ENCODE data around the gene ATF6.

The ATF6 gene

DNA sequence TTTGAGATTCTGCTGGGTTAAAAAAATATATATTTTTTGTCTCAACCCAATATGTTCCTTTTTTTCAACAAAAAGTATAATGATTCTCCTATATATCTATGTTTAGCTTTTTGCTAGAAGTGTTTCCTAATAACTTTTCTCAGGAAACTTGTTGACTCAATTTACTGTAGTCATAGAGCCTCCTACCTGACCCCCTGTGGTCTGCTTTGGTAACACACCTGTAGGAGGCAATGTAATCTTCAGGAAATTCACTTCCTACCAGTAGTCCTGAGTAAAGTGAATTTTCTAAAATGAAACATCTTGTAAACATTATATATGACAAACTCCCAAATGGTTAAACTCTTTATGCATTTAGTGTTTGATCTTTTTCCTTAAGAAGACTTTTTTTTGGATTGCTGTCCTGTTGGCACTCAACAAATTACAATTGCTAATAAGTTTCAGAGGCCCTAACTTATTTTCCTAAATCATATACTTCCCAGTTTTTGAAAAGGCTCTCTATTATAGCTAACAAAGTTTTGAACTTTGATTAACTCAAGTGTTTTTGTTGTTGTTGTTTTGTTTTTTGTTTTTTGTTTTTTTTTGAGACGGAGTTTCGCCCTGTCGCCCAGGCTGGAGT, 139.3 kb downstream of the ATF6 start:
- DNase-seq, result peak; percentile 24

DNA sequence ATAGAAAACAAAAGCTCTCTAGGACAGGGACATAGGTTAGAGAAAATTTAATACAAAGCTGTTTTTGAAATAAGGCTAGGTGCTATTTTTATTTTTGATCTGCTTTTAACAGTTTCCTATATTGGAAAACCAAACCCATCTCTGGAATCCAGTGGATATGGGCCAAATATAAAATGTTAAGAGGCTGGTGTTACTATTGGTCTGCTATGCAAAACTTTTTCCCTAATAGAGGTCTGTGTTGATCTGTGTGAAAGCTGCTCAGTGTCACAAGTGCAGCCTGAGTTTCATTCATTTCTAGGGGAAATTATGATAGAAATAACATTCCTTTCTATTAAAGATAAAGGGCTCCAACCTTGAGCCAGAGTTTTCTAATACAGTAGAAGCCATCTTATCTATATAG, 141.1 kb downstream of the ATF6 start:
- no peak for DNase-seq

GRCh38 chr1:161908264-161908663, 142.1 kb downstream of the ATF6 start:
- DNase-seq, result no peak

DNA sequence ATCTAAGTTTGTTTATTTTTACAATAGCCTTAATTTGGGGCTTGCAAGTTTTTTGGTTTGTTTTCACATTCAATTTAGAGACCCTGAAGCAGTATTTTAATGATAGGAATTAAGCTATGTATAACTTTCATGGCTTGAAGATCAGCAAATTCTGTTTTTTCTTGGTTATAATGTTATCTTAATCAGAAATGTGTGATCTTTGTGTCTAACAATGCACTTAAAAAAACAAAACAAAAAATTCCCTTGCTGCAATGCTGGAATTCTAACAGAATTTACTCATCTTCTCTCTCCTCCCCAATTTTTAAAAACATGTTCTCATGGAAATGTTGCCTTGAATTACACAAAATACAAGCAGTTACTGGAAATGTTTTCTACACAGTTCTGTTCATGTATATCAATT, 144.5 kb downstream of the ATF6 start:
- DNase-seq, result no peak

GRCh38 chr1:161913482-161914140, 147.5 kb downstream of the ATF6 start:
- DNase-seq, result no peak

GRCh38 chr1:161914595-161914994, 148.5 kb downstream of the ATF6 start:
- no peak for DNase-seq

- no peak for DNase-seq
Measured at GRCh38 chr1:161915051-161915503, 149.0 kb downstream of the ATF6 start.

DNA sequence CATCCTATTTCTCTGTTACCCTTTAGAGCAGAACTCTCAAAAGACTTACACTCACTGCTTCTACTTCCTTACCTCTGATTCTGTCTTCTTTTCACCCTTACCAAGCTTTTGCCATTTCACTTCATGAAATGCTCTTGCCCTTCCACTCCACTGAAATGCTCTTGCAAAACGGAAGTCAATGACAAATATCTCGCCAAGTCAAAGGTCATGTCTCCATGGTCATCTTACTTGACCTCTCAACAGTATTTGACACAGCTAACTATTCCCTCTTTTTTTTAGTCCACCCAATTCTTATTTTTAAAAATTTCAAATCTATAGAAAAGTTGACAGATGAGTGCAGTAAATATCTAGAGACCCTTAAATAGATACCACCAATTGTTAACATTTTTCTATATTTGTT, 149.9 kb downstream of the ATF6 start:
- DNase-seq, result no peak

DNA sequence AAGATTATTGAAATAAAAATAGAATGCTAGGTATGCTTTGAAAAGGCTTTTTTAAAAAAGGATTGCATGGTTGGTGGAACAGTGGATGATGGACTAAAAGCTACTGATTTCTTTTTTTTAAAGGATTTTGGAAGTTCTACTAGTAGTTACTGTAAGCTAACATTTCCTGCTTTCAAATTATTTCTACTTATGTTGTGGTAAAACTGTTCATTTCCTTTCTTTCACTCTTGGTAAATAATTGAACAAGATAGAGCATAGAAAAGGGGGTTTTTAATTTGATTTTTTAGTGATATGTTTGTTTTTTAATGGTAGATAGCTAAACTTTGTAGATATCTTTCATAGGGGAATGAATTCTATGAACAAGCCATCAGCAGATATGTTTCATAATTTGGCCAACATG, 153.1 kb downstream of the ATF6 start:
- no peak for DNase-seq

GRCh38 chr1:161921491-161921890, 155.4 kb downstream of the ATF6 start:
- no peak for DNase-seq

DNA sequence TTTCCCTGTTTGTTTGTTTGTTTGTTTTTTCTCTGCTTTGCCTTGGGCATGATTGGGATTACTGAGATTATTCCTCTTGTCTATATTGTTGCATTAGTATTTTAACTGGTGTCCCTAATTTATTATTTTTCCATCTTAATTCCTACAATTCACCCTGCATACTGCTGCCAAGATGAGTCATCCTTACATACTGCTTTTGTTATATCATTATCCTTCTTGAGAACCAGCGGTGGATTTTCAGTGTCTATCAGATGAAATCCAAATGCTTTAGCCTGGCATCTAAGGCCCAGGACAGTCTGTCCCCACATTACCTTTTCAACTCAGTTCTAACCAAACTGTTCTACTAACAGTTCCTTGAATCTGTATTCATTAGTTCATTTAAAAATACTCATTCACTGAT, 155.9 kb downstream of the ATF6 start:
- peak; percentile 22 for DNase-seq

DNA sequence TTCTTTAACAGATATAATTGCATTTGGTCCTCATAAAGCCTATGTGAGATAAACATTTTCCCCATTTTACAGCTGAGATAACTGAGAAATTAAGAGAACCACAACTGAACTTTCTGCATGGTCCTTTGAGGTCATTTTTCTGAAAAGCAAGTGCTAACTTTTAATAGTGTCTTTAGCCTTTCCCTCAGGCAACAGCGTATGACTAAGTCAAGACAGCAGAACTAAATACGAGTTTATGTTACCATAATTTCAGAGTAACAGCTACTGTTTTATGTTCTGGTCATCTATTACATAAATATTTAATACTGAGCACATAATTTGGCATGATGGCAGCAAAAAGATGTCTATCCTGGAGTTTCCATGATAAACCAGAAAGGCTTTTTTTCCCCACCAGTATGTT, 161.9 kb downstream of the ATF6 start:
- DNase-seq, result no peak

- no peak for DNase-seq
Measured at GRCh38 chr1:161929137-161929536, 163.0 kb downstream of the ATF6 start.

DNA sequence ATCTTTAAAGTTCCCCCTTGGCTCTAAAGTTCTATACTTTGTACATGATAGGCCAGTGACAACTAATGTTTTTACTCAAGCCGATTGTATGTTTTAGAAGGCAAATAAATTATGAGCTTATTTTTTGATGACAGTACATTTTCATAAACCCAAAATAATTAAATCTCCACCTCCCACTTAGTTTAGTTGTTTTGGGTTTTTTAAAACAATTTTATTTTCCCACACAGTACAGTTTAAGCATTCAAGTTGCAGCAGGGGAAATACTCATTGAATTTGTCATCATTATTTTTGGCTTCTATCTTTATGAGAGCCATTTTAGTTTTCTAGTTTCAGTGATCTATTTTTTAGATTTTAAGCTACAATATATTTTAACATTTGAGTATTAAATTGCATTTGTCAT, 163.9 kb downstream of the ATF6 start:
- DNase-seq, result no peak

GRCh38 chr1:161932668-161933067, 166.5 kb downstream of the ATF6 start:
- no peak for DNase-seq

GRCh38 chr1:161933592-161934588, 167.8 kb downstream of the ATF6 start:
- no peak for DNase-seq

- DNase-seq, result no peak
Measured at GRCh38 chr1:161935264-161935663, 169.1 kb downstream of the ATF6 start.

- DNase-seq, result no peak
Measured at GRCh38 chr1:161936786-161937185, 170.7 kb downstream of the ATF6 start.

DNA sequence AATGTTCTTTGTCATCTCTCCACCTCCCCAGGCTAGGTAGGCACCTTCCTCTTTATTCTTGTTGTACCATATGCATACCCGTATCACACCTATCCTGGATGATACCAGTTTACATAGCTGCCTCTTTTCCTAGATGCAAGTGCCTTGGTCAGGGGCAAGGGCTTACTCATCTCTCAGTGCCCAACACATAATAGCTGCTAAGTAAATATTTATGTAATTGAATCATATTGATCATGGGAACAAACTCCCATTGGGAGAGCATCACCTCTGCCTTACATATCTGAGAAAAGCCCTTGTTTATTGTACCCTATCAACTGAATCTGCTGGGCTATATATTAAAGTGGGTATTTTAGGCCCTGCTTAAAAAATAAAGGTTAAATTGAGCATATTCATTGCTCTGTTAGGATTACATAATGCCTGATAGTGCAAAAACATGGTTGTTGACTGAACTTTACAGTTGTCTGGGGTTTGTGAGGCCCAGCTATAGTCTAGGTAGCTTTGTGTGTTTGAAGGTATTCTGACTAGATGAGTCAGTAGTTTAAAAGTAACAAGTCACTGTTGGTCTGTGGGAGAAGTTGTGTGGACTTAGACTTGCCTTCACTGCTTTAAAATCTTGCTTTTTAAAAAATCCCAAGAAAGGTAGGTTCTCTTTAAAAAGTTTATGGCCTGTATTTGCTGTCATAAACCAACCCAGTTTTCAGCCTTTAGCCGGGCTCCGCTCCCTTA, 174.9 kb downstream of the ATF6 start:
- DNase-seq, result no peak

DNA sequence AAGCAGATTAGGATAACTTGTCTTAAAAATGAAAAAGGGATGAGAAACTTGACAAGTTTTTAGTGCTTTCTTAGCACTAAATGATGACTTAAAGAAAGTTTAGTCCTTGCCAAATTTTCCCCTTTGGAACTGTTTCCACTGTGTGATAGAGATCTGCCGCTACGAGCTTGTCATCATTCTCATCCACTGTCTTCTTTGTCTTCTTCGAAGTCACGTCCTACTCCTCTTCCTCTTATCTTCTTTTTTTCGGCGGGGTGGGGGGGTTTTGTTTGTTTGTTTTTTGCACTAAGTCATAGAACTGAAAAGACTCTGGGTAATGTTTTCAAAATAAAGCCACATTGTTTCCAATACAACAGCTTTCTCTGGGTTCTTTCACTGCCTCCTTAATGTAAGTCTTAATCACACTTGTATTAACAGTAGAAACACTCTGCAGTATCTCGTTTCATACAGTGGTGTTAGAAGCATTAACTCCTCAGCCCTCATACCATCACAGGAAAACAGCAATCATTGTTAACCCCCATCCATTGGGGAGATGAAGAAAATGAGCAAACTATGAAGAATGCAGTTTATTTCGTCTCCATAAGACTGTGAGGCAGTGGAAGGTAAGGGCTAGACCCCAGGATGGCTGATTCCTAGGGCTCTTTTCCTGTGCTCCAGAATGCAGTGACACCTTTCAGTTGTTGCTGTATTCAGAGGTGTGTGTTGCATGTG, 175.8 kb downstream of the ATF6 start:
- no peak for DNase-seq

DNA sequence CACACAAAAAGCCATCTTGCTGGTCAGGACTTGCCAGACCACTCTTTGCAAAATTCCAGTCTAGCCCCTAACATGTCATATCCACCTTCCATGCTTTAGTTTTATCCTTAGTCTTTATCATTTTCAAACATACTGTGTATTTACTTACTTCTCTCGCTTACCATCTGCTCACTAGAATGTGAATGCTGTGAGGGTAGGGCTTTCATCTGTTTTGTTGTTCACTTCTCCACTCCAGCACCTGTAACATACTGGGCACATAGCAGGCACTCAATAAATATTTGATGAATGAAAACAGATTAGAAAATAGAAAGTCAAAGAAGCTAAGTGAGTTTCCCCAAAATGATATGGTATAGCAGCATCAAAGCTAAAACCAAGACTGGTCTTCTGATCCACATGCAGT, 177.6 kb downstream of the ATF6 start:
- no peak for DNase-seq

- no peak for DNase-seq
Measured at GRCh38 chr1:161944381-161944780, 178.3 kb downstream of the ATF6 start.
